GM23338 (cell line): ENCODE measurements around the gene PCBP4. TPM values are rescaled to one million over a fixed set of nuclear protein-coding genes. Genes with fewer than 3 reads are reported as not detected.

Experiments used
- ATAC-seq: fragments of 200-7000 bp; cut with Tn5 transposase; 3 replicates; pipeline ENCODE4 v1.9.1; 2020
- DNase-seq: peaks from one replicate; pipeline ENCODE4 v3.0.0-alpha.2; 2015; ENCODE audit warnings: low spot score
- H2AFZ ChIP-seq: fragments of 200-600 bp; sonication (generic); 2 replicates; pipeline ENCODE4 v1.8.0; 2016; ENCODE audit warnings: antibody characterized with exemption, mild to moderate bottlenecking, moderate library complexity
- H3F3A ChIP-seq: fragments of 200-600 bp; sonication (generic); replicated peaks from 2 replicates; pipeline ENCODE4 v1.8.0; 2017; ENCODE audit warnings: antibody characterized with exemption, mixed run types, low read depth
- H3K27ac ChIP-seq: fragments of 200-600 bp; sonication (generic); 2 replicates; pipeline ENCODE4 v1.6.1; 2016; ENCODE audit warnings: low read depth
- H3K27me3 ChIP-seq: fragments of 200-600 bp; sonication (generic); 2 replicates; pipeline ENCODE4 v1.8.0; 2016; ENCODE audit warnings: mild to moderate bottlenecking, mixed run types, moderate library complexity; ENCODE audit not compliant: insufficient read depth
- H3K36me3 ChIP-seq: fragments of 200-600 bp; sonication (generic); 2 replicates; pipeline ENCODE4 v1.8.0; 2016; ENCODE audit warnings: mild to moderate bottlenecking; ENCODE audit not compliant: insufficient read depth
- H3K4me1 ChIP-seq: fragments of 200-600 bp; sonication (generic); 2 replicates; pipeline ENCODE4 v1.8.0; 2016; ENCODE audit warnings: mild to moderate bottlenecking, moderate library complexity; ENCODE audit not compliant: insufficient read depth
- H3K4me2 ChIP-seq: fragments of 200-600 bp; sonication (generic); 2 replicates; pipeline ENCODE4 v1.7.1; 2017; ENCODE audit warnings: mixed run types
- H3K4me3 ChIP-seq: fragments of 200-600 bp; sonication (generic); 2 replicates; pipeline ENCODE4 v1.6.1; 2016; ENCODE audit warnings: mixed run types
- H3K79me2 ChIP-seq: fragments of 200-600 bp; sonication (generic); replicated peaks from 2 replicates; pipeline ENCODE4 v1.8.0; 2017; ENCODE audit warnings: mild to moderate bottlenecking; ENCODE audit not compliant: insufficient read depth
- H3K9me2 ChIP-seq: fragments of 200-600 bp; sonication (generic); 2 replicates; pipeline ENCODE4 v1.8.0; 2017; ENCODE audit not compliant: insufficient read depth
- H4K20me1 ChIP-seq: fragments of 200-600 bp; sonication (generic); replicated peaks from 2 replicates; pipeline ENCODE4 v1.8.0; 2017; ENCODE audit warnings: mild to moderate bottlenecking; ENCODE audit not compliant: insufficient read depth
- H3K27ac Mint-ChIP-seq: 2 replicates; pipeline ENCODE4 v1.8.0; 2020; ENCODE audit warnings: inconsistent platforms, mild to moderate bottlenecking, moderate library complexity, mixed read lengths
- H3K27me3 Mint-ChIP-seq: 3 replicates; pipeline ENCODE4 v1.8.0; 2022; ENCODE audit warnings: low read depth, mild to moderate bottlenecking, moderate library complexity, mixed read lengths, inconsistent platforms; ENCODE audit not compliant: insufficient read depth, poor library complexity
- H3K36me3 Mint-ChIP-seq: 3 replicates; pipeline ENCODE4 v1.8.0; 2021; ENCODE audit warnings: low read depth, mild to moderate bottlenecking, inconsistent platforms, moderate library complexity, mixed read lengths
- H3K4me1 Mint-ChIP-seq: 3 replicates; pipeline ENCODE4 v1.8.0; 2020; ENCODE audit warnings: mild to moderate bottlenecking, inconsistent platforms, mixed read lengths
- H3K4me3 Mint-ChIP-seq: 3 replicates; pipeline ENCODE4 v1.8.0; 2021; ENCODE audit warnings: moderate library complexity, mild to moderate bottlenecking, inconsistent platforms, mixed read lengths
- H3K9me3 Mint-ChIP-seq: 3 replicates; pipeline ENCODE4 v1.8.0; 2020; ENCODE audit warnings: moderate library complexity, mild to moderate bottlenecking, inconsistent platforms, mixed read lengths
- CREB1 ChIP-seq: fragments of 250-450 bp; sonication (Bioruptor Pico); IDR thresholded peaks from 2 replicates; pipeline ENCODE4 v1.5.0; 2020; ENCODE audit warnings: low read depth, mild to moderate bottlenecking, moderate library complexity
- CTCF ChIP-seq, 2 experiments: fragments of 200-600 bp in 1 of 2; sonication (generic) in 1 of 2; conservative IDR thresholded peaks; 2 replicates each; pipeline versions ENCODE4 v1.5.1 to v1.6.1; 2016 to 2017; ENCODE audit warnings: antibody characterized with exemption in 2 of 2, low read depth in 2 of 2, mild to moderate bottlenecking in 2 of 2, moderate library complexity in 1 of 2
- ETS1 ChIP-seq: IDR thresholded peaks from 2 replicates; pipeline ENCODE4 v1.6.1; 2016; ENCODE audit warnings: antibody characterized with exemption
- EZH2 ChIP-seq: fragments of 200-600 bp; sonication (generic); IDR thresholded peaks from one replicate; pipeline ENCODE4 v1.8.0; 2017; ENCODE audit warnings: antibody characterized with exemption, mild to moderate bottlenecking, low read depth; ENCODE audit not compliant: unreplicated experiment
- EZH2phosphoT487 ChIP-seq: fragments of 200-600 bp; sonication (generic); IDR thresholded peaks from one replicate; pipeline ENCODE4 v1.8.1; 2018; ENCODE audit warnings: antibody characterized with exemption; ENCODE audit not compliant: unreplicated experiment
- JUNB ChIP-seq: IDR thresholded peaks from one replicate; pipeline ENCODE4 v1.6.1; 2016; ENCODE audit warnings: antibody characterized with exemption; ENCODE audit not compliant: unreplicated experiment
- NANOG ChIP-seq: IDR thresholded peaks from 2 replicates; pipeline ENCODE4 v1.6.1; 2016; ENCODE audit warnings: antibody characterized with exemption, borderline replicate concordance
- POLR2AphosphoS5 ChIP-seq: IDR thresholded peaks from 2 replicates; pipeline ENCODE4 v1.6.1; 2016; ENCODE audit warnings: antibody characterized with exemption, low read depth
- STAT1 ChIP-seq: IDR thresholded peaks from one replicate; pipeline ENCODE4 v1.6.1; 2016; ENCODE audit warnings: antibody characterized with exemption; ENCODE audit not compliant: unreplicated experiment
- ZNF114 ChIP-seq: fragments of 250-450 bp; sonication (Bioruptor Pico); IDR thresholded peaks from 2 replicates; pipeline ENCODE4 v1.5.0; 2020; ENCODE audit warnings: mild to moderate bottlenecking, moderate library complexity
- ZNF331 ChIP-seq: fragments of 250-450 bp; sonication (Bioruptor Pico); IDR thresholded peaks from 2 replicates; pipeline ENCODE4 v1.5.0; 2020; ENCODE audit warnings: low read depth, mild to moderate bottlenecking, moderate library complexity
- ZNF462 ChIP-seq: fragments of 250-450 bp; sonication (Bioruptor Pico); IDR thresholded peaks from 2 replicates; pipeline ENCODE4 v1.5.0; 2020; ENCODE audit warnings: mild to moderate bottlenecking, moderate library complexity
- polyA plus RNA-seq: library from polyadenylated mRNA; unstranded; fragments of >200 nt; fragmentation: Nextera tagmentation; extraction: Ambion mirVana; gene quantifications from 2 replicates; pipeline ENCODE4 v1.2.1, GENCODE V29; 2016
- total RNA-seq: library from RNA; depleted of rRNA; stranded (reverse); fragments of >200 nt; shearing (Covaris generic); gene quantifications from 2 replicates; pipeline ENCODE4 v1.2.3, GENCODE V29; 2014
- TF ChIP-seq, protein P1 (sequence below): IDR thresholded peaks from one replicate; pipeline ENCODE4 v1.6.1; 2018; ENCODE audit warnings: antibody characterized with exemption; ENCODE audit not compliant: unreplicated experiment

PCBP4 gene
- total and polyA plus RNA-seq, 2 experiments from 2014 or later, result 11.8 to 37.6 TPM

DNA sequence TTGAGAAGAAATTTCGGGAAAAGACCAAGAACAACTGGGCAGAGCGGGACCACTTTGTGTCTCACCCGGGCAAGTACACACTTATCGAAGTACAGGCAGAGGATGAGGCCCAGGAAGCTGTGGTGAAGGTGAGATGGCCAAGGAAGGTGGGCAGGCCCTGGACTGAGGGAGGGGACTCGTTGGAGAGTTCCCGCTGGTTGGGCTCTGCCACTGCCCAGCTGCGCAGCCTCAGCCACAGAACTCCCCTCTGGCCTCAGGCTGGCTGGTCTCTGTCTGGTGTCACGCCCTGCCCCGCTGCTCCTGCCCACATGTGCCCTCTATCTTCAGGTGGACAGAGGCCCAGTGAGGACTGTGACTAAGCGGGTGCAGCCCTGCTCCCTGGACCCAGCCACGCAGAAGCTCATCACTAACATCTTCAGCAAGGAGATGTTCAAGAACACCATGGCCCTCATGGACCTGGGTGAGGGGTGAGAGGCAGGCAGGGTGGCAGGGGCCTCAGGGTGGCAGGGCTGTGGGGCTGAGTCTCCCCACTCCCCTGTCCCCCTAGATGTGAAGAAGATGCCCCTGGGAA is 22.7 kb downstream of the PCBP4 start:
- peaks cover 9% of the 10 kb centered on the region; the same call in 1 of the 2 replicates for H3K4me1 ChIP-seq
- no peak overlapping the region for H3K4me3 ChIP-seq
- H3K27ac Mint-ChIP-seq, result no peak overlapping the region
- DNase-seq (no peak), ATAC-seq (no peak)
- peaks cover 23% of the 10 kb centered on the region for H3K27me3 Mint-ChIP-seq
- 0 out of 2 replicates have a peak, but pooled peaks cover 4% of the 10 kb centered on the region for H3K36me3 ChIP-seq
- H3F3A ChIP-seq, result 0 out of 2 replicates have a peak, but pooled peaks cover 2% of the 10 kb centered on the region
- H3K79me2 ChIP-seq, result peaks cover 19% of the 10 kb centered on the region
- H3K9me3 Mint-ChIP-seq, result no peaks in the 10 kb centered on the region
- H2AFZ ChIP-seq, result no peak overlapping the region
- H4K20me1 ChIP-seq, result peaks cover 5% of the 10 kb centered on the region
- peaks cover 14% of the 10 kb centered on the region for H3K4me1 Mint-ChIP-seq
- no peaks in the 10 kb centered on the region for H3K27me3 ChIP-seq
- H3K36me3 Mint-ChIP-seq, result peaks cover 14% of the 10 kb centered on the region; the same call in 2 of the 3 replicates
- H3K4me3 Mint-ChIP-seq, result no peak overlapping the region; the same call in 2 of the 3 replicates
- TF ChIP-seq ZNF114 (CRISPR knock-in tag) (no peak), CTCF (conservative IDR thresholded peaks at IDR 0.05; ENCODE audit: low read depth in 2 of 2) (no peak), ETS1 (no peak), NANOG (no peak), POLR2AphosphoS5 (no peak), STAT1 (no peak), EZH2 (no peak), CREB1 (no peak), EZH2phosphoT487 (no peak), JUNB (no peak), ZNF462 (CRISPR knock-in tag) (no peak), ZNF331 (no peak)
- TF ChIP-seq, protein P1, sequence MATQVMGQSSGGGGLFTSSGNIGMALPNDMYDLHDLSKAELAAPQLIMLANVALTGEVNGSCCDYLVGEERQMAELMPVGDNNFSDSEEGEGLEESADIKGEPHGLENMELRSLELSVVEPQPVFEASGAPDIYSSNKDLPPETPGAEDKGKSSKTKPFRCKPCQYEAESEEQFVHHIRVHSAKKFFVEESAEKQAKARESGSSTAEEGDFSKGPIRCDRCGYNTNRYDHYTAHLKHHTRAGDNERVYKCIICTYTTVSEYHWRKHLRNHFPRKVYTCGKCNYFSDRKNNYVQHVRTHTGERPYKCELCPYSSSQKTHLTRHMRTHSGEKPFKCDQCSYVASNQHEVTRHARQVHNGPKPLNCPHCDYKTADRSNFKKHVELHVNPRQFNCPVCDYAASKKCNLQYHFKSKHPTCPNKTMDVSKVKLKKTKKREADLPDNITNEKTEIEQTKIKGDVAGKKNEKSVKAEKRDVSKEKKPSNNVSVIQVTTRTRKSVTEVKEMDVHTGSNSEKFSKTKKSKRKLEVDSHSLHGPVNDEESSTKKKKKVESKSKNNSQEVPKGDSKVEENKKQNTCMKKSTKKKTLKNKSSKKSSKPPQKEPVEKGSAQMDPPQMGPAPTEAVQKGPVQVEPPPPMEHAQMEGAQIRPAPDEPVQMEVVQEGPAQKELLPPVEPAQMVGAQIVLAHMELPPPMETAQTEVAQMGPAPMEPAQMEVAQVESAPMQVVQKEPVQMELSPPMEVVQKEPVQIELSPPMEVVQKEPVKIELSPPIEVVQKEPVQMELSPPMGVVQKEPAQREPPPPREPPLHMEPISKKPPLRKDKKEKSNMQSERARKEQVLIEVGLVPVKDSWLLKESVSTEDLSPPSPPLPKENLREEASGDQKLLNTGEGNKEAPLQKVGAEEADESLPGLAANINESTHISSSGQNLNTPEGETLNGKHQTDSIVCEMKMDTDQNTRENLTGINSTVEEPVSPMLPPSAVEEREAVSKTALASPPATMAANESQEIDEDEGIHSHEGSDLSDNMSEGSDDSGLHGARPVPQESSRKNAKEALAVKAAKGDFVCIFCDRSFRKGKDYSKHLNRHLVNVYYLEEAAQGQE, result no peak
- no peak overlapping the region for H3K27ac ChIP-seq
- H3K9me2 ChIP-seq, result no peaks in the 10 kb centered on the region
- no peak overlapping the region for H3K4me2 ChIP-seq
